ENCODE measurements around the gene GFOD1.
"Not testable (repeated sequence)": the region's sequence is repeated elsewhere in the genome, so short reads cannot be mapped to it uniquely, and the experiment has no call there.

The GFOD1 gene

GRCh38 chr6:13437218-13437996 is 50.0 kb downstream of the GFOD1 start:
- no peak for DNase-seq

- DNase-seq = no peak
Observed at GRCh38 chr6:13436399-13437217, 50.8 kb downstream of the GFOD1 start.

GRCh38 chr6:13435477-13436246 is 51.7 kb downstream of the GFOD1 start:
- DNase-seq = no peak

- DNase-seq = no peak
Observed at GRCh38 chr6:13434777-13435176, 52.6 kb downstream of the GFOD1 start.

GRCh38 chr6:13434135-13434775 is 53.1 kb downstream of the GFOD1 start:
- not testable (repeated sequence) for DNase-seq

GRCh38 chr6:13433709-13434121 is 53.7 kb downstream of the GFOD1 start:
- no peak for DNase-seq

GRCh38 chr6:13432526-13433184 is 54.7 kb downstream of the GFOD1 start:
- DNase-seq = peak; percentile 43

- DNase-seq = peak; percentile 67
Observed at GRCh38 chr6:13431861-13432465, 55.4 kb downstream of the GFOD1 start.

GRCh38 chr6:13431059-13431656 is 56.2 kb downstream of the GFOD1 start:
- DNase-seq = no peak

GRCh38 chr6:13429406-13429753 is 58.0 kb downstream of the GFOD1 start:
- DNase-seq = no peak

GRCh38 chr6:13428583-13429405 is 58.6 kb downstream of the GFOD1 start:
- no peak for DNase-seq

GRCh38 chr6:13427801-13428582 is 59.4 kb downstream of the GFOD1 start:
- DNase-seq = no peak

GRCh38 chr6:13427316-13427715 is 60.1 kb downstream of the GFOD1 start:
- DNase-seq = no peak

GRCh38 chr6:13425943-13426931 is 61.2 kb downstream of the GFOD1 start:
- peak; percentile 31 for DNase-seq

GRCh38 chr6:13425270-13425873 is 62.0 kb downstream of the GFOD1 start:
- no peak for DNase-seq

GRCh38 chr6:13423252-13423651 is 64.1 kb downstream of the GFOD1 start:
- DNase-seq = no peak

- DNase-seq = no peak
Observed at GRCh38 chr6:13422681-13423221, 64.6 kb downstream of the GFOD1 start.
